IPS DF 4.7 (cell line): ENCODE measurements around the gene NBAS.
"Not testable (repeated sequence)": the region's sequence is repeated elsewhere in the genome, so short reads cannot be mapped to it uniquely, and the experiment has no call there.

Experiments used
- DNase-seq: peaks from one replicate; pipeline ENCODE4 v3.0.0-alpha.2; 2013; ENCODE audit warnings: low spot score; ENCODE audit errors: extremely low read depth

The NBAS gene

DNA sequence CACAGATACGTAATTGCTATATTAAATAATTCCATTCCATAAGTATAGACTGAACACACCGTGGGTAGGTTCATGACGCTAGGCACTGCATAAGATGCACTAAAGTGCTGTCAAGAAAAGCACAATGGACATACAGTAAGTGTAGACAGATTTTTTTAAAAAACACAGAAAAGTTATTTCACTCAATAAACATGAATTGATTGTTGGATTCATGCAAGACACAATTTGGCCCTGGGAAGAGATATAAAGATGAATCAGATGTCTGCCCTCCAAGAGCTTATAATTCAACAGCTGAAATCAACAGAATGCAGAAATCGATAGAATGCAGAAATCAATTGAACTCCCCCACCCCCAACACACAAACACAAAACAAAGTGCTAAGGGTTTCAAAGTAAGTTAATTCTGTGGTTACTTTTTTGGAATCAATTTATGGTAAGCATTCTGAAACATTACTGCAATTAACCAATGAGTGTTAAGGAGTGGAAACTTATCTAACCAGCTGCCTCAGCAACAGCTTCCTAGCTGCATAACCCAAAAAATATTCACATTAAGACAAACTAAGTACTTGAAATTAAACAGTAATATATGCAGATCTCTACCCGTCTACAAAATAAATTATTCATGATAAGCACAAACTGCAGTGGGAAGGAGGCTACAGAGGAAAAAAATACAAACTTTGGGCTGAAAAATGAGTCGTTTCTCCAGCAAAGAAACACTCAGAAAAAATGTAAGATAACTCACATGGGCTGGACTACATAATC lies 1.6 kb downstream of the NBAS start:
- DNase-seq: no peak

DNA sequence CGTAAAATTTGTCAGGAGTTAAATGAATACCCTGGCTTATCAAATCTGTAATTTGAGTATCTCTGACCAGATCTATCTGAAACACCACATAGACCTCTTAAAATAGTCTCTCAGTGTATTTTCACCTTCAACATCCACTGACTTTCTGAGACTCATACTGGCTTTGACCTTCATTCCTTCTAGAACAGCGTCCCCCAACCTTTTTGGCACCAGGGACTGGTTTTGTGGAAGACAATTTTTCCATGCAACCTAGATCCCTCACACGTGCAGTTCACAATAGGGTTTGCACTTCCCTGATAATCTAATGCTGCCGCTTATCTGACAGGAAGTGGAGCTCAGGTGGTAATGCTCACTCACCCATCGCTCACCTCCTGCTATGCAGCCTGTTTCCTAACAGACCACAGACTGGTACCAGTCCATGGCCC lies 3.2 kb downstream of the NBAS start:
- no peak for DNase-seq

DNA sequence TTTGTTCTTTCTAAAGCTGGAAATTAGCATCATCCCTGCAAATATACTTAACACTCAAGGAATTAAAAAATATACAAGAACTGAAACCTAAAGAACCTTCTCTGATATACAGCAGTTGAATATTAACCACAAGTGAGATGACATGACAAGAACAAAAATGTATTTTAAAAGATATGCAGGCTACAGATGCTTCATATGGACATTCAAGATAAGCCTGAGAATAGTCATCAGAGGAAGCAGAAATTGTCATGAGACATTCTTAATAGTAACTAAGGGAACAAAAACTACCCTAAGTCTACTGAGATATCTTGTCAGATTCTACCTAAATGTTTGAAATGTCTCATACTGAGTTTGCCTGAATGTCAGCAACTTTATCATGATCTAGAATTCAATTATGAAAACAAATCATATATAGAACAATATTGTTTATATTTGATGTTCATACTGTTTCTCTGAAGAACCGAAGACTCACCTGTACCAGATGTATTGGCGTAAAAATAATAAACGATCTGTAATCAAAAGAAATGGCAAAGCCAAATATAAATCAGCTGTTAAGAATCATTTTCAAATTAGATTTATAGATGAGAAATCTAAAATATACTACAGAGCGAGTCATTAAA lies 4.7 kb downstream of the NBAS start:
- no peak for DNase-seq

DNA sequence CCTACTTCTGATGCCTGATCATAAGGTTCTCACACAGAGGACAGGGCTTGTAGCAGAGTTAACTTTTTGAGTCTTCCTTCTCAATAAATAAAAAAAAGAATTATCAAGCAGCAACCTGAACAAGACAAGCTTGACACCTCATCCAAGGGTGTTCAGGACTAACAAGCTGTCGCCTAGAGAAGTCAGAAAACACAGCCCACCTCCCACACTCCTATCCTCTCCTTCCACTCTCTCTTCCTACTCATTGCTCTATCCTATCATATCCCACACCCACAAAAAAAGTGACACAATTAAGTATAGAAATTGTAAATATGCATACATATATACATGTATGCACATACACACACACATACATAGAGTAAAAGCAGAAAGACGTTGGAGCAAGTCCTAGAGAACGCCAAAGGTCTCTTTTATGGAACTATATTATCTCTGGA lies 5.4 kb downstream of the NBAS start:
- no peak for DNase-seq

DNA sequence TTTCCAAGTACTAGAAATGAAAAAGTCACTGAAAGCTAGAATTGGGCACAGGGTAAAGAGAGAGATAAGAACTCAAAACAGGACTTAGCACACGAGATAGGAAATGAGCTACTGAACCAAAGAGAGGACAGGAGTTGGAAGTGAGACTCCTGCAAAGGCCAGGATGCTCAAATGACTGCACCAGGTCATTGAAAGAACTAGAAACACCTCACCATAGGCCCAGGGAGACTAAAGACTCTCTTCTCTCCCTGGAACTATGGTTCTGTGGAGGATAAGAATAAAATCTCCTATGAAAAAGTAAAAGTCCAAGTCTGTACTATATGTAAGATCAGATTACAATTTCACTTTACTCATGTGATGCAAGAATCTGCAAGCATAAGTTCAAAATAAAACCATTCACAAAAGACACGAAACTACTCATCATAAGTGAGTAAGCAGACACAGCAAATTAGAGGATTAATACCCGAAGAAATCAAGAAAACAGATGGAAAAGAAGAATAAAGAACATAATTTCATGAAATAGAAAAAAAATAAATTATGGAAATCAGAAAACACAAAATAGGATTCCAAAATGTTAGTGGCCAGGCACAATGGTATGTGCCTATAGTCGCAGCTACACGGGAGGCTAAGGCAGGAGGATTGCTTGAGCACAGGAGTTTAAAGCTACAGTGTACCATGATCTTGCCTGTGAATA lies 6.5 kb downstream of the NBAS start:
- DNase-seq: no peak

DNA sequence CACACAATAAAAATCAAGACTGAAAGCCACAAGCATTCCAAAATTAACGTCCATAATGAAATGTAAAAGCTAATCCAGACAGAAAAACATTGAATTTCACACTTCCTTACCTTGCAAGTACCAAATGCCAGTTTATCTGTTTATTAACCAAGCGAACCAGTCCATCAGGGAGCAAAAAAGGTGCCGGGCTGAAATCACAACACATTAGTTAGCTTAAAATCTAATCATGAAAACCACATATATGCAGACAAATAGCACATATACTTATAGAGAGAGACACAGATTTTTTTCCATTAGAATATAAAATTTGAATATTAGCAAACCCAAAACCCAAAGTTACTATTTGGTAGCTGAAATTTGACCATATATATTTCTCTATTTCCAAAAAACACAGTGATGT lies 7.2 kb downstream of the NBAS start:
- no peak for DNase-seq

DNA sequence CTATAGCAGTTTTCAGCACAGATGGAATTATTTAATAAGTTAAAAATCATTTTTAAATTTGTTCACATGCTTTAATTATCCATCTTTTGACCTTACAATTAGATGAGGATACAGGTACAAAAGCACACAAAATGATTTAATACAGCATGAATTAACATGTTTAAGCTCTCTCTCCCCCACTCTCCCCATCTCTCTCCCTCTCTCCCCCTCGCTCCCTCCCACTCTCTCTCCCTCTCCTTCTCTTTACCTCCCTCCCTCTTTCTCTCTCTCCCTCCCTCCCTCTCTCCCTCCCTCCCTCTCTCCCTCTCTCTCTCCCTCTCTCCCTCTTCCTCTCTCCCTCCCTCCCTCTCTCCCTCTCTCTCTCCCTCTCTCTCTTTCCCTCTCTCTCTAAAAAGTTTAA lies 7.6 kb downstream of the NBAS start:
- no peak for DNase-seq

DNA sequence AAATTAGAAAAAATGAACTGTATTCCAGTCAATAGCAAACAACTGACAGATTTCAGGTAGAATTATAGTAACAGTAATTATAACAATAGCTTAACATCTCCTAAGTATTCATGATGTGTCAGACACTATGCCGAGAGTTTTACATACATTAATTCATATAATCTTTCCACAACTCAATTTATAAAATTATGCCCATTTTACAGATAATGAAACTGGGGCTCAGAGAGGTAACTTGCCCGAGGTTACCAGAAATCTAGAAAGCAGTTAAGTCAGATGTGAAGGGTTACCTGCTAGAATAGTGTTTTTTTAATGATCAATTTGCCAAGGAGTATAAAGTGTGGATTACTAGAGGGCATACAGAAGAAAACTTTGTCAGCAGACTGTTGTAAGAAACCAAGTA lies 12.2 kb downstream of the NBAS start:
- DNase-seq: no peak

DNA sequence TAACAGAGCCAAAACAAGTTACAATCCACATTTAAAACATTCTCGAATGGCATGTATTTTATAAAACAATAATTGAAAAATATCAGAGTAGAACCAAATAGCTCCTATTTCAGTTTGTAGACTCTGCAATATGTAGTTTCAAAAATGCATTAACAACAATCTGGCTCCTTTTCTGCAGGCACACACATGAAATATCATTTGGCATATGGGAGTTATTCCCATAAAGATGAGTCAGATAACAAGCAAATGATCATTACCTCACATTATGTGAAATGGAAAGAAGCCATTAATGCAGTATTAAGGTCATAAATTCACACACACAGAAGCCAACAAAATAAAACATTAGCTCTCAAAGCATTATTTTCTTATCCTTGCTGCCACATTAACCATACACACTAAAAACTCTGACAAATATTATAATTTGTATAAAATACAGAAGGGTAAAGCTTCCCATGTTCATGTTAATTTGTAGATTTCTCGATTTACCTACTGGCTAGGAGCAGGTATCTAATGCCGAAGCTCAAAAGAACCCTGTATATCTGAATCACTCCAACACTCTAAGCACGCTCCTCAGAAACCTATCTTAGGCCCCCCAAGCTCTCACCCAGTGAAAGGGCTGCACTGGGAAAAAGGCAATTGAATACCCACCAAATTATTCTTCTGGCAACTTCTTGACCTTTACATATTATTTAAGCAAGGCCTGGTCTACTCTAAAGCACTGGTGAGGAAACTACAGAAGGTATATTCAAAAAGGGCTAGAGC lies 13.8 kb downstream of the NBAS start:
- DNase-seq: no peak

DNA sequence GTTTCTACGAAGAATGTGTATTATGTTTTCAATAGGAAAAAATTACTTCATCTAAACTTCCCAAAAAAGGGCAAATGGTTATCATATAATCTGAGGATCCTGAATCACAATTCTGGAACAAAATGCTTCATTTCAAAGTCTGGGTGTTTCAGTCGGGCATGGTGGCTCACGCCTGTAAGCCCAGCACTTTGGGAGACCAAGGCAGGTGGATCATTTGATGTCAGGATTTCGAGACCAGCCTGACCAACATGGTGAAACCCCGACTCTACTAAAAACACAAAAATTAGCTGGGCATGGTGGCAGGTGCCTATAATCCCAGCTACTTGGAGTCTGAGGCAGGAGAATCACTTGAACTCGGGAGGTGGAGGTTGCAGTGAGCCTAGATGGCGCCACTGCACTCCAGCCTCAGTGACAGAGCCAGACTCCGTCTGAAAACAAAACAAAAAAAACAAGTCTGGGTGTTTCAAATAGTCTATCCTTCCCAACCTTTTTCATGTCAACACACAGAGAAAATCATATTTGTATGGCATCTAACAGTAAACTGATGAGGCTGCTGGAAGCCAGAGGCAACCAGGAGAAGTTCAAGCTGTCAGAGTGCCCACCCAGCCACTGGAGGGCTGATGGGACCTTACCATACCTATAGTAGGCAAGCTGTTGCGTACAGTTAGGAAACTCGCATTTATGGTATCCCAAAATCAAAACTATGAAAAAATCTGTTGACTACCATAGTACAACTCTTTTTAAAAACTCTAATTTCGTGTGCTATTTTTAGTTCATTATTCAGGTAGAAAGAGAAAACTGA lies 14.6 kb downstream of the NBAS start:
- no peak for DNase-seq

DNA sequence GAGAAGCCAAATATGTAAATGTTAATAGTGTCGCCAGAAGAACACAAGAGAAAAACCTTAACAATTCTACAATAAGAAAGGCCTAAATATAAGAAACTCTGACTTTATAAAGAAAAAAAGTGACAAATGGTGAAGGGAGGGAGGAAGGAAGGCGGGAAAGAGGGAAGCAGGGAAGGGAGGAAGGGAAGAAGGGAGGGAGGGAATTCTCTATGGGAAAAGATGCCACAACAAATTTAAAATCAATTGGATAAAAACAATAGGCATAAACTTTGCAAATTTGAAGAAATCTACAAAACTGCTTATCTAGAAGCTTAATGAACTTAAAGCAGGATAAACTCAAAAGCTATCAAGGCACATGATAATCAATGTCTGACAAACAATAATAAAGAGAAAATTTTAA lies 16.9 kb downstream of the NBAS start:
- no peak for DNase-seq

DNA sequence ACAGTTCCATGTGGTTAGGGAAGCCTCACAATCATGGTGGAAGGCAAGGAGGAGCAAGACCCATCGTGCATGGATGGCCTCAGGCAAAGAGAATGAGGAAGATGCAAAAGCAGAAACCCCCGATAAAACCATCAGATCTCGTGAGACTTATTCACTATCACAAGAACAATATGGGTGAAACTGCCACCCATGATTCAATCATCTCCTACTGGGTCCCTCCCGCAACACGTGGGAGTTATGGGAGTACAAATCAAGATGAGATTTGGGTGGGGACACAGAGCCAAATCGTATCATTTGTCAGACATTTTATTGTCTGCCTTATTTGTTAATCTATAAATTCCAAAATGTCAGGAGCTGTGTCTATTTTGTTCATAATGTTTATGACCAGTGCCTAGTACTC lies 17.6 kb downstream of the NBAS start:
- DNase-seq: no peak

DNA sequence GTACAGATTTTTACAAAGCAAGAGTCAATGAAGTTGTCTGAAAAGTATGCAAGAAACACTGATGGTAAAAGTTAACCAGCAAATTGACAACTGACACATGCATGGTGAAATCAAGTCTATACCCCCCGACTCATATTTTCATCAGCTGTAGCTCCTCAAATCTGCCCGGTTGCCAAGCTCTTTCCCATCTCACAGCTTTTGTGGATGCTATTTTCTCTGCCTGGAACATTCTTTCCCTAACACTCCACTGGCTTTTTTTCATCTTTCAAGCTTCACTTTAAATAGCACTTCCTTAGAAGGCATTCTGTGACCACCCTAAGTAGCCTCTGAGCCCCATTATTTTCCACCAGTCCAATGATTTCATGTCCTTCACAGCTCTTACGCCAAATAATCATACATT lies 18.1 kb downstream of the NBAS start:
- no peak for DNase-seq

DNA sequence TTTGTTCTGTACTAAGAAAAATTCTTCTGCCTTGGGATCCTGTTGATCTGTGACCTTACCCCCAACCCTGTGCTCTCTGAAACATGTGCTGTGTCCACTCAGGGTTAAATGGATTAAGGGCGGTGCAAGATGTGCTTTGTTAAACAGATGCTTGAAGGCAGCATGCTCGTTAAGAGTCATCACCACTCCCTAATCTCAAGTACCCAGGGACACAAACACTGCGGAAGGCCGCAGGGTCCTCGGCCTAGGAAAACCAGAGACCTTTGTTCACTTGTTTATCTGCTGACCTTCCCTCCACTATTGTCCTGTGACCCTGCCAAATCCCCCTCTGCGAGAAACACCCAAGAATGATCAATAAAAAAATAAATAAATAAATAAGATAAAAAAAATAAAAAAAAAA lies 18.9 kb downstream of the NBAS start:
- not testable (repeated sequence) for DNase-seq

DNA sequence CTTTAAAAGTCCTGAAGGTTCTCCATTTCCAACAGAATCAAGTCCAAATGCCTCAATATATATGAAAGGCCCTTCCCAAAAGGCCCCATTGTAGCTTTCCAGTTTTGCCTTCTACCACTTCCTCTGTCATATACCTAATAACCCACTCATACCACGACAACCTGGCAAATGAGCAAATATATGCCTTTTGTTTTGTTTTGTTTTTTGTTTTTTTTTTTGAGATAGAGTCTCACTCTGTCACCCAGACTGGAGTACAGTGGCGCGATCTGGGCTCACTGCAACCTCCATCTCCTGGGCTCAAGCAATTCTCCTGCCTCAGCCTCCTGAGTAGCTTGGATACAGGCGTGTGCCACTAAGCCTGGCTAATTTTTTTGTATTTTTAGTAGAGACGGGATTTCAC lies 20.6 kb downstream of the NBAS start:
- not testable (repeated sequence) for DNase-seq

DNA sequence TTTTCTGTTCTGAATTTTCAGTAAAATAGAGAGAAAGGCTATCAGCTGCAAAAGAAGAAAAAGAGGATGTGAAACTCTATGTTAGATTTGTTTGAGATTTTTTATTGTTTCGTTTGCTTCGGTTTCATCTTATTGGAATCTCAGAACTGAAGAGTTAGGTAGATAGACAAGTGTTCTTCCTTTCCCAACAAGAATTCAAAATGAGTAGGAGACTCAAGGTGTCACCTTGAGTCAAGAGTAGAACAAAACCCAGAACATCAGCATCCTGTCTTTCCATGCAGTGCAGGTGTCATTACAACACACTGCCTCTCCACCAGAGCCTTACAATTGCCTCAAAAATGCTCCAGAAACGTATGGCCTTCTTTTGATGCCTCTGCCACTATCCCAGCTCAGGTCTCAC lies 21.1 kb downstream of the NBAS start:
- no peak for DNase-seq

DNA sequence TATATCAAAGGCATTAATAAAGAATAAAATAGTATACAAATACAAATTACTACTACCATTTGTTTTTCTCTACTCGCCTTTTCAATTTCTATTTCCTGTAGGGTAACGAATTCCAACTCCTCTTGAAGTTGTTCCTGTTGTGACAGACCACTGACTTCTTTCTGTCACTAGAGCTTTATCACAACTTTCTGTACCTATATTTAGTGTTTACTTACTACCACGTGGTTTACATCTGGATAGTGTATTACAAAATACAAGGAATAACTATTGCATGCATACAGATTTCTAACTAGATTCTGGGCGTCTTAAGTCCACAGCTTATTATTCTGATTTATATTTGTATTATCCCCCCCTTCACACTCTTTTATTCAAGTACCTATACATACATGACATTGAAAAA lies 22.3 kb downstream of the NBAS start:
- no peak for DNase-seq

DNA sequence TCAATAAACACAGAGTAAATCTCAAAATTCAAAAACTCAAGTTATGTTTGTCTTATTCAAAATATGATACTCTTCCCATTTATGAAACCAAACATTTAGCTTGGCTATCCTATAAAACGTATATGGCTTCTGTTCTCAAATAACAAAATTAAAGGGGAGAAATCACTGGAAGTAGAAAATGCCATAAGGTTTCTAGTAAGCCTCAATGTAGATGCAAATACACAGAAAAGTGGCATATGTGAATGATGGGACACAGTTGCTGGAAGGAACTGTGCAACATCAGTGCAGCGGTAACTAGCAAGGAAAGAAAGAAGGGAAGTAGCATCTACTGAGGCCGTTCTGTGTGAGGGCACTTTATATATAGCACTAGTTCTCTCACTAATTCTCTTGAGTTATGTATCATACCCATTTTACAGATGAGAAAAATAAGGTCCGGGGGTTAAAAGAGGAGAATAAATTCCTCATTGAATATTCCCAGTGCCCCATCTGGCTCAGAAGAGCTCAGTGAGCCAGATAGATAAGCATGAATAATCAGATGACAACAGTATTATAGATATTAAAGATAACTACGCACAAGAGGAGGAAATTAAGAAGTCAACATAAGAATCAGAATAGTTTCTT lies 27.2 kb downstream of the NBAS start:
- DNase-seq: no peak

DNA sequence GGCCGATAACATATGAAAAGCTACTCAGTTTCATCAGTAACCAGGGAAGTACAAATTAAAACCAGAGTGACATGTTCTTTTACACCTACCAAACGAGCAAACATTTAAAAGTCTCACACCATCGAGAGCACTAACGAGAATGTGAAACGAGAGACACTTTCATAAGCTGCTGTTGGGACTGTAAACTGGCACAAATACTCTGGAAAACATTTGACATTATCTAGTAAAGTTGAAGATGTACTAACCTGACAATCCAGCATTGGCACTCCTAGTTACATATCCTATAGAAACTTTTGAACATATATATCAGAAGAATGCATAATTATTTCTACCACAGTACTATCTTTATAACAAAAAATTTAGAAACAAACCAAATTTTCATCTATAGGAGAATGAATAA lies 28.1 kb downstream of the NBAS start:
- no peak for DNase-seq

DNA sequence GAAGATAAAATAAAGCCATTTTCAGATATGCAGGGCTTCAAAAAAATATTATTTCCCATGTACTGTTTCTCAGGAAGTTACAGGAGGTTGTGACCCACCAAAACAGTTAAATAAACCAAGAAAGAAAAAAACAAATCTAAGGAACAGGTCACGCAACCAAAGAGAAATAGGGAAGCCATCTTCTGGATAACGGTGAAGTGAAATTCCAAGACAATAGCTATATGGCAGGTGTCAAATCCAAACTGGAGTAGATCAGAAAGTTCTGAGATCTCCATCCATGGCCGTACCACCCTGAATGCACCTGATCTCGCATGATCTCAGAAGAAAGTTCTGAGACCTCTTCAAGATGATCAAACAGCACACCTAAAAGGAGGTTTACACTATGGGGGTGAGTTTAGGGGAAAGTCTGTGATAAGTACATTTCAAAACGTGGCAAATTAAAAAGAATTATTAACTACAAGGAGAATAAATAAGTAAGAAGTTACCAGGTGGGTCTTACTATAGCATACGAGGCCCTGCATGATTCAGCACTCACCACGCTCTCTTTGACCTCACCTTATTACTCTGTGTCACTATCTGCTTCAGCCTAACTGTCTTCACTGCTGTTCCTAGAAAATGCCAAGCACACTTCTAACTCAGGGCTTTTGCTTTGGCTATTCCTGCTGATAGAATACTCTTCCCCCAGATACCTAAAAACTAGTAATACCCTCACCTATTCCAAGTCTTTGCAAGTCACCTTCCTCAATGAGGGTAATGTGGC lies 29.9 kb downstream of the NBAS start:
- no peak for DNase-seq
